Ovary (tissue), 3 donors: ENCODE results near the gene SLC24A4.

ENCODE experiments used
- CTCF ChIP-seq, 3 donors: fragments of 450-650 bp in 2 of 3; fragments of 200-600 bp in 1 of 3; IDR thresholded peaks; one replicate each; pipeline versions ENCODE4 v1.5.1 to v1.8.0; 2016 to 2022; ENCODE audit warnings: antibody characterized with exemption in 3 of 3, mild to moderate bottlenecking in 1 of 3
- EP300 ChIP-seq: sonication (generic); formaldehyde crosslinking; IDR thresholded peaks from one replicate; pipeline ENCODE4 v1.6.1; 2017; ENCODE audit warnings: antibody characterized with exemption
- POLR2A ChIP-seq: fragments of 450-650 bp; IDR thresholded peaks from one replicate; pipeline ENCODE4 v1.6.1; 2017; ENCODE audit warnings: antibody characterized with exemption, mild to moderate bottlenecking, moderate library complexity
- donor health status: DM: no; HTN: no; CAD: no.

- TF ChIP-seq POLR2A = no peak
- TF ChIP-seq CTCF (IDR thresholded peaks at IDR 0.05) = no peak
- TF ChIP-seq EP300 = no peak
Measured at GRCh38 chr14:92297818-92298595, 25.0 kb upstream of the SLC24A4 start.
